A549 treated with DMSO at 1 μM for 4 hours (cell line): Measurements from ENCODE around the gene TIMP1. TPM values are rescaled to one million over a fixed set of nuclear protein-coding genes. Genes with fewer than 3 reads are reported as not detected.

Experiments
- total RNA-seq: library from RNA; stranded (reverse); fragments of 200-300 nt; extraction: Qiagen RNA extraction; gene quantifications from 5 replicates; pipeline ENCODE4 v1.2.3, GENCODE V29; 2022; ENCODE audit warnings: low read depth

The TIMP1 gene
- 257 to 282 TPM (median 265 TPM) in 5 replicates for total RNA-seq

GRCh38 chrX:47581731-47582647, at the start of gene TIMP1:
TIMP1 (plus strand) TSS chrX:47582436; CDS start chrX:47583416, 980 bp downstream.

GRCh38 chrX:47560934-47561658, 21.1 kb upstream of the TIMP1 start, which contains the start of gene ARAF:
ARAF (plus strand) TSS chrX:47561205; CDS start chrX:47562968, 1,763 bp downstream.

GRCh38 chrX:47619486-47620302, 37.5 kb downstream of the TIMP1 start, which contains the start of gene SYN1:
SYN1 (minus strand) TSS chrX:47619857; CDS start chrX:47619728, 129 bp downstream.

GRCh38 chrX:47629419-47630200, 47.4 kb downstream of the TIMP1 start, which contains the start of gene CFP:
CFP (minus strand) TSS chrX:47629930; CDS start chrX:47629844, 86 bp downstream.

Other genes with a start within 250 kb of the TIMP1 start
- gene ZNF157, start 211.9 kb upstream of the TIMP1 start, total RNA-seq: 0.03 TPM in 1 of 5 replicates, not detected in the others
- gene ZNF41, start 99.2 kb upstream of the TIMP1 start, total RNA-seq: 3.8 to 4.8 TPM (median 4.5 TPM) in 5 replicates
- gene ARAF, start 21.2 kb upstream of the TIMP1 start, total RNA-seq: 52.8 to 63.9 TPM (median 55.5 TPM) in 5 replicates
- gene SYN1, start 37.4 kb downstream of the TIMP1 start, total RNA-seq: 0.17 to 0.66 TPM (median 0.31 TPM) in 5 replicates
- gene CFP, start 47.5 kb downstream of the TIMP1 start, total RNA-seq: 0.25 to 0.65 TPM (median 0.53 TPM) in 5 replicates
- 34.1 to 38.7 TPM (median 37.6 TPM) in 5 replicates for gene ELK1, start 68.1 kb downstream of the TIMP1 start, total RNA-seq
- gene UXT, start 76.7 kb downstream of the TIMP1 start, total RNA-seq: 170 to 182 TPM (median 174 TPM) in 5 replicates